MG63 (cell line): ENCODE results near the gene HES7. TPM values are rescaled to one million over a fixed set of nuclear protein-coding genes. Genes with fewer than 3 reads are reported as not detected.
"Not testable (repeated sequence)": the region's sequence is repeated elsewhere in the genome, so short reads cannot be mapped to it uniquely, and the experiment has no call there.

ENCODE experiments used
- DNase-seq: peaks from one replicate; pipeline ENCODE4 v3.0.0-alpha.2; 2020
- H3K27me3 ChIP-seq: fragments of 250-450 bp; sonication (Bioruptor Pico); 2 replicates; pipeline ENCODE4 v1.5.1; 2020; ENCODE audit warnings: mild to moderate bottlenecking, moderate library complexity
- H3K36me3 ChIP-seq: fragments of 250-450 bp; sonication (Bioruptor Pico); 2 replicates; pipeline ENCODE4 v1.5.1; 2020; ENCODE audit warnings: mild to moderate bottlenecking, moderate library complexity
- H3K4me3 ChIP-seq: fragments of 250-450 bp; sonication (Bioruptor Pico); 2 replicates; pipeline ENCODE4 v1.5.1; 2020; ENCODE audit warnings: mild to moderate bottlenecking, moderate library complexity
- H3K9me3 ChIP-seq: fragments of 250-450 bp; sonication (Bioruptor Pico); 2 replicates; pipeline ENCODE4 v1.5.1; 2020; ENCODE audit warnings: mild to moderate bottlenecking, moderate library complexity
- total RNA-seq: library from RNA; depleted of rRNA; stranded (reverse); fragments of >200 nt; shearing (Covaris generic); gene quantifications from 2 replicates; pipeline ENCODE4 v1.2.3, GENCODE V29; 2014; ENCODE audit warnings: low replicate concordance

The HES7 gene
- total RNA-seq, 1 experiment from 2014 or later = not detected

- no peaks in the 10 kb centered on the region for H3K36me3 ChIP-seq
- H3K27me3 ChIP-seq = no peaks in the 10 kb centered on the region
- no peaks in the 10 kb centered on the region for H3K9me3 ChIP-seq
- no peak for DNase-seq
- H3K4me3 ChIP-seq = no peak overlapping the region
Observed at GRCh38 chr17:8101721-8102120, 22.2 kb downstream of the HES7 start.

DNA sequence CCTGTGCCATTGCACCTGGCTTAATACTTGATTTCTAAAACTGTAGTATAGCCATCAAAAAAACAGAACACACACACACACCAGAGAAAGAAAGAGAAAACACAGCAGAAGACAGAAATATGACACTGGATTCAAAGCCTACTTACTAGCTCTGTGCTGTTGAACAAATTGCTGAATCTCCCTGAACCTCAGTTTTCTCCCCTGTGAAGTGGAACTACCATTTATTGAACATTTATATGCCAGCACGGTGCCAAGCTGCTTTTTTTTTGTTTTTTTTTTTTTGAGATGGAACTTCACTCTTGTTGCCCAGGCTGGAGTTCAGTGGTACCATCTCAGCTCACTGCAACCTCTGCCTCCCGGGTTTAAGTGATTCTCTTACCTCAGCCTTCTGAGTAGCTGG lies 23.1 kb downstream of the HES7 start:
- no peaks in the 10 kb centered on the region for H3K36me3 ChIP-seq
- H3K4me3 ChIP-seq = no peak overlapping the region
- DNase-seq = no peak
- H3K9me3 ChIP-seq = no peaks in the 10 kb centered on the region
- 0 out of 2 replicates have a peak, but pooled peaks cover 2% of the 10 kb centered on the region for H3K27me3 ChIP-seq

DNA sequence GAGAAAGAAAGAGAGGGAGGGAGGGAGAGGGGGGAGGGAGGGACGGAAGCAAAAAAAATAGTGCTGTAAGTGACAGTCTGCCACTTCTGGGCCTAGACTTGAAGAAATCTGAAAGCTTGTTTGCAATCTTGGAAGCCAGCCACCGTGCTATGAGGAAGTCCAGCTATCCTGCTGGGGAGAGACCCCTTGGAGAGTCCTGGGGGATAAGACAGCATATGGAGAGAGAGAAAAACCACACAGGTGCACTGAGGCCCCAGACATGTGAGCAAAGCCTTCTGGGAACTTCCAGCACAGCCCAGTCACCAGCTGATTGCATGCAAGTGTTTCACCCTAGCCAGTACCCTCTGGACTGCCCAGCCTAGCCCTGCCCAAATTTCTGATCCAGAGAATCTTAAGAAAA lies 23.8 kb downstream of the HES7 start:
- H3K4me3 ChIP-seq = no peak overlapping the region
- H3K9me3 ChIP-seq = no peaks in the 10 kb centered on the region
- DNase-seq = no peak
- 0 out of 2 replicates have a peak, but pooled peaks cover 4% of the 10 kb centered on the region for H3K27me3 ChIP-seq
- no peaks in the 10 kb centered on the region for H3K36me3 ChIP-seq

GRCh38 chr17:8096541-8096940 lies 27.4 kb downstream of the HES7 start:
- peaks cover 6% of the 10 kb centered on the region for H3K27me3 ChIP-seq
- no peak for DNase-seq
- H3K9me3 ChIP-seq = no peaks in the 10 kb centered on the region
- no peaks in the 10 kb centered on the region for H3K36me3 ChIP-seq
- no peak overlapping the region for H3K4me3 ChIP-seq

GRCh38 chr17:8095361-8095760 lies 28.5 kb downstream of the HES7 start:
- peaks cover 7% of the 10 kb centered on the region for H3K27me3 ChIP-seq
- H3K4me3 ChIP-seq = no peak overlapping the region
- H3K9me3 ChIP-seq = no peaks in the 10 kb centered on the region
- H3K36me3 ChIP-seq = no peaks in the 10 kb centered on the region
- DNase-seq = no peak

DNA sequence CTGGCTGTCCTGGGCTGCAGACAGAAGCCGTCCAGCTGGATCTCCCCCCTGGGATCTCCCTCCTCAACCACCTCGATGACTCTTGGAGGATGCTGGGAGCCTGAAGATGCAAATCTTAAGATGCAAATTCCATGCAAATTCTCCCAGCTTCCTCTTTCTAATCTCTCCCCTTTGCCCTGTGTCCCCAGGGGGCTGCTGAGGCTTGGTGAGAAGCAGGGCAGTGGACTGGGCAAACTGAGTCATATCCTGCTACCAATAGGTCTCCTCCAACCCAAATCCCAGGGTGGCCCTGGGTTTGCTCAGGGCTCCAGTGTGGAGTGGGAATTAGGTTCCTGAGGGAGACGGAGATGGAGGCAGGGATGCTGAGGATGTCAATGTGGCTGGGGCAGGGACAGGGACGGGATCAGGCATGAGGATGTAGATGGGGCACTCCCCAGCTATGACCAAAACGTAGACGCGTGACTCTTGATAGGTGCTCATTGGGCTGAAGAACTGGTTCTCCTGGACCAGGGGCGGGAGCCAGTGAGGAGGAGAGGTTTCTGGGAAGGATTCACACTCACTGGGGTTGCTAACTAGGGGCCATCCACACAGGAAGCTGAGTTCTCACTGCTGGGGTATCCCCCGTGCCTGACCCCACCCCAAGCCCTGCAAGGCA lies 32.7 kb downstream of the HES7 start:
- no peaks in the 10 kb centered on the region for H3K36me3 ChIP-seq
- no peaks in the 10 kb centered on the region for H3K9me3 ChIP-seq
- H3K27me3 ChIP-seq = peaks cover 13% of the 10 kb centered on the region
- DNase-seq = no peak
- H3K4me3 ChIP-seq = no peak overlapping the region

DNA sequence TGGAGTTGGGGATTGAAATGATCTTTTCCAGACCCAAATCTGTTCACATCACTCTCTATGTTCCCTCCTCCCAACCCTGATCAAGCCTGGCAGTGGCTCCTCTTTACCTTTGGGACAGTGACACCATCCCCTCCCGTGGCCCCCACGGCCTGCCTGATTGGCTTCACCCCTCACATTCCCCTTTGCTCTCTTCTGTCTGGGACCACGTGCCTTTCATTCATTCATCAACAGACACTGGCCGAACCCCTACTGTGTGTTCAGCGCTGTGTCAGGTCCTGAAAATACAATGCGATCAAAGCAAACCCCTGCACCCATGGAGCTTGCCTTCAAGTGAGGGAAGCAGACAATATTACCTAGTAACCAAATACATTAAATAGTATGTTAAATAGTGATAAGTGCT lies 34.2 kb downstream of the HES7 start:
- no peak overlapping the region for H3K4me3 ChIP-seq
- H3K27me3 ChIP-seq = peaks cover 10% of the 10 kb centered on the region
- no peaks in the 10 kb centered on the region for H3K36me3 ChIP-seq
- no peaks in the 10 kb centered on the region for H3K9me3 ChIP-seq
- no peak for DNase-seq

GRCh38 chr17:8087952-8088230 lies 36.0 kb downstream of the HES7 start:
- DNase-seq = no peak
- peaks cover 10% of the 10 kb centered on the region; the same call in 1 of the 2 replicates for H3K27me3 ChIP-seq

GRCh38 chr17:8087075-8087951 lies 36.6 kb downstream of the HES7 start, which contains the start of gene ALOX12B:
TSS of gene ALOX12B (minus strand) at chr17:8087716. CDS start at chr17:8087442, 274 bp downstream.
- no peaks in the 10 kb centered on the region for H3K36me3 ChIP-seq
- DNase-seq = no peak

More at GRCh38 chr17:8087952-8088230, 36.0 kb downstream of the HES7 start:
- Histone ChIP-seq H3K4me3 (no peak overlapping the region), H3K36me3 (no peaks in the 10 kb centered on the region), H3K9me3 (no peaks in the 10 kb centered on the region)

GRCh38 chr17:8084250-8084649 lies 39.7 kb downstream of the HES7 start:
- DNase-seq = no peak

More at GRCh38 chr17:8087075-8087951, 36.6 kb downstream of the HES7 start, which contains the start of gene ALOX12B:
- peaks cover 13% of the 10 kb centered on the region for H3K27me3 ChIP-seq
- H3K4me3 ChIP-seq = no peak within 1 kb of the TSS
- H3K9me3 ChIP-seq = no peaks in the 10 kb centered on the region

GRCh38 chr17:8082292-8082691 lies 41.6 kb downstream of the HES7 start:
- Histone ChIP-seq H3K27me3 (peaks cover 6% of the 10 kb centered on the region; the same call in 1 of the 2 replicates), H3K4me3 (no peak overlapping the region), H3K9me3 (no peaks in the 10 kb centered on the region), H3K36me3 (no peaks in the 10 kb centered on the region)
- no peak for DNase-seq

More at GRCh38 chr17:8084250-8084649, 39.7 kb downstream of the HES7 start:
- H3K36me3 ChIP-seq = no peaks in the 10 kb centered on the region
- no peaks in the 10 kb centered on the region for H3K9me3 ChIP-seq
- H3K27me3 ChIP-seq = peaks cover 6% of the 10 kb centered on the region; the same call in 1 of the 2 replicates
- no peak overlapping the region for H3K4me3 ChIP-seq

DNA sequence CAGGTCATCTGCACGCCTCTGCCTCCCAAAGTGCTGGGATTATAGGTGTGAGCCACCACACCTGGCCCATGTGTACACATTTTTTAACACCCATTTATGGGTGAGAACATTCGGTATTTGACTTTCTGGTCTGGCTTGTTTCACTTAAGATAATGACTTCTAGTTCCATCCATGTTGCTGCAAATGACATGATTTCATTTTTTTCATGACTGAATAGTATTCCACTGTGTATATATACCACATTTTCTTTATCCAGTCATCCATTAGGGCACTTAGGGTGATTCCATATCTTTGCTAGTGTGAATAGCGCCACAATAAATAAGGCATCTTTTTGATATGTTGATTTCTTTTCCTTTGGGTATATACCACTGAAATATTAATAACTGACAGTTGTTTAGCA lies 42.0 kb downstream of the HES7 start:
- H3K9me3 ChIP-seq = no peaks in the 10 kb centered on the region
- peaks cover 6% of the 10 kb centered on the region; the same call in 1 of the 2 replicates for H3K27me3 ChIP-seq
- H3K4me3 ChIP-seq = no peak overlapping the region
- DNase-seq = no peak
- H3K36me3 ChIP-seq = no peaks in the 10 kb centered on the region

GRCh38 chr17:8080799-8081219 lies 43.1 kb downstream of the HES7 start:
- H3K9me3 ChIP-seq = no peaks in the 10 kb centered on the region
- H3K4me3 ChIP-seq = no peak overlapping the region
- H3K36me3 ChIP-seq = no peaks in the 10 kb centered on the region
- H3K27me3 ChIP-seq = peaks cover 6% of the 10 kb centered on the region; the same call in 1 of the 2 replicates
- DNase-seq = no peak

- DNase-seq = no peak
- Histone ChIP-seq H3K36me3 (no peaks in the 10 kb centered on the region), H3K9me3 (no peaks in the 10 kb centered on the region), H3K4me3 (peak overlapping the region; percentile 30; the same call in 1 of the 2 replicates), H3K27me3 (peaks cover 6% of the 10 kb centered on the region; the same call in 1 of the 2 replicates)
Observed at GRCh38 chr17:8080208-8080798, 43.6 kb downstream of the HES7 start.

GRCh38 chr17:8079291-8080207 lies 44.4 kb downstream of the HES7 start:
- peak; percentile 63 for DNase-seq
- Histone ChIP-seq H3K9me3 (no peaks in the 10 kb centered on the region), H3K36me3 (no peaks in the 10 kb centered on the region), H3K27me3 (peaks cover 13% of the 10 kb centered on the region; the same call in 1 of the 2 replicates), H3K4me3 (peak overlapping the region; percentile 30)

DNA sequence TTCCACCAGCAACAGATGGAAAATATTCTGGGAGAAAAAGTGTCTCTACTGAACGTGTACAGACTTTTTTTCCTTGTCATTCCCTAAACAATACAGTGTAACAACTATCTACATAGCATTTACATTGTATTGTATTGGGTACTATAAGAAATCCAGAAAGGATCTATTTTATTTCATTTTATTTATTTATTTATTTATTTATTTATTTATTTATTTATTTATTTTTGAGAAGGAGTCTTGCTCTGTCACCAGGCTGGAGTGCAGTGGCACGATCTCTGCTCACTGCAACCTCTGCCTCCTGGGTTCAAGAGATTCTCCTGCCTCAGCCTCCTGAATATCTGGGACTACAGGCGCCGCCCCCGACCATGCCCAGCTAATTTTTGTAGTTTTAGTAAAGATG lies 46.0 kb downstream of the HES7 start:
- H3K27me3 ChIP-seq = peaks cover 28% of the 10 kb centered on the region
- not testable (repeated sequence) for DNase-seq, H3K4me3 ChIP-seq, H3K36me3 ChIP-seq, H3K9me3 ChIP-seq
